HL-60/S4 treated with retinoic acid at 250 ng/mL for 4 days and 3 days (cell line): ENCODE measurements around the gene ZDHHC14.

Experiments
- in situ Hi-C: fragments of 300-500 bp; cut with MboI; formaldehyde crosslinking; loops from 2 replicates; pipeline ENCODE4 v1.7.0; 2022; ENCODE audit warnings: low sequenced_read_pairs

ZDHHC14 gene

GRCh38 chr6:157530126-157530525 is 149.1 kb downstream of the ZDHHC14 start:
- in situ Hi-C loops, result no loop called here

GRCh38 chr6:157530724-157531168 is 149.8 kb downstream of the ZDHHC14 start:
- in situ Hi-C loops, result no loop called here

- in situ Hi-C loops, result no loop called here
Measured at GRCh38 chr6:157531169-157531985, 150.4 kb downstream of the ZDHHC14 start.

DNA sequence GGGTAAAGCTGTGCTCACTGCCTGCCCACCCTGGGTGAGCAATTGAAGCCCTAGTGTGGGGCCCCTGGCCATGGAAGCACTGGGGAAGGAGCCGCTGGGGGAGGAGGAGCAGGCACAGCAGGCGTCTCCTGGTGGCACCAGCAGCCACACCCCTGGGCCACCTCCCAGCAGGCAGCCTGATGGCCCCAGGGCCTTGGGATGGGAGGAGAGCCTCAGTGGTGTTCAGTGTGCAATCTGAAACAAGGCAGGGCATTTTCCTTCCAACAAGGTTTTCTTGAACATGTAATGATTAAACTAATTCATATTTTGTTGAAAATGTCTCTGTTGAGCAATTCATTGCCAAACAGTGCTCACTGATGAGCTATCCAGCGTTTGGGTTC is 151.0 kb downstream of the ZDHHC14 start:
- in situ Hi-C loops, result no loop called here

DNA sequence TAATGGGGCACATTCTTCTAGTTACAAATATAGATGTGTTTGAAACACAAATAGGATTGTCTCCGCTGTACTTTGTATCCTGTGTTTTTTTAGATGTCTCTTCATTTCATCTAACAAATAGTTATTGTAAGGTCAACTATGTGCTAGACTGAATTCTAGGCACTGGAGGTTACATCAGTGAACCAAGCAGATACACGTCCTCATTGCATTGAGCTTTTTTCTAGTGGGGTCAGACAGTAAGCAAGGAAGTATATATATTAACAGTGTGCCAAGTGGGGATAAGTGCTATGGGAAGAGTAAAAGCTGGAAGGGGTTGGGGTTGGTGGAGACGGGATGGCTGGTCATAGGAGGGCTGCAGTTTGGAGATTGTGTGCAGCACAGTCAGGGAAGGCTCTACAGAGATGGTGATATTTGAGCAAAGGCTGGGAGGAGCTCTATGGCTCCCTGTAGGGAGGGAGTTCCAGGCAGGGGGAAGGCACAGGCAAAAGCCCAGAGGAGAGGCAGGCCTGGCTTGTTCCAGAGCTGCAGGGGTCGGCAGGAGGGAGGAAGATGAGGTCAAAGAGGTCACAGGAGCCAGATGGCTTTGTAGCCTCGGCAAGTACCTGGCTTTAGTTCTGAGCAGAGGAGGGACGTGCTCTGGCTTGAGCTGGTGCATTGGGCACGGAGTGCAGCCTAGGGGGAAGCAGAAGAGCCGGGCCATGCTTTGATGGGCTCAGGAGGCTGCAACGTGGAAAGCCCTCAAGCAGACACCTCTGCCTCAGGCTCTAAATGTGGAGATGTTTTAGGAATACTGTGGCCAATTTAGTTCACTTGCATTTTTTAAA is 152.3 kb downstream of the ZDHHC14 start:
- in situ Hi-C loops, result no loop called here

DNA sequence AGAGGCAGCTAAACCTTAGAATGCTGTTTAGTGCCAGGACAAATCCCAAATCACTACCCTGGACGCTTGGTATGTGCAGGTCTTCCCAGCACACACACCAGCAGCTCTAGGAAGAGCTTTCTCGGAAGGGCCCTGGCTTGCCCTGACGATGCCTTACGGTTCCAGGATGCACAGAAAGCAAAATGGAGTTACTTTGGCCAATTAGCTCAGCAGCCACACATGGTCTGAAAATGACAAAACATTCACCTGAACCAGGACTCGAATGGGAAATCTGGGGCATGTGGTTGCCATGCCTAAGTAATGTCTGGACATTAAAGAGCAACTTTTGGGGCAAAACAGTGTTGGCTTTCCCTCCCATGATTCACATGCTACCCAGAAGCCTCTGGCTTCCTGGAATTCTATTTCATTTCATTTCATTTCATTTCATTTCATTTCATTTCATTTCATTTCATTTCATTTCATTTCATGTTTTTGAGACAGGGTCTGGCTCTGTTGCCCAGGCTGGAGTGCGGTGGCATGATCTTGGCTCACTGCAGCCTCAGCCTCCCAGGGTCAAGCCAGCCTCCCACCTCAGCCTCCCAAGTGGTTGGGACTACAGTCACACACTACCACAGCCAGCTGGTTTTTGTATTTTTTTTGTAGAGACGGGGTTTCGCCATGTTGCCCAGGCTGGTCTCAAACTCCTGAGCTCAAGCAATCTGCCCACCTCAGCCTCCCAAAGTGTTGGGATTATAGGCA is 153.3 kb downstream of the ZDHHC14 start:
- in situ Hi-C loops, result no loop called here

DNA sequence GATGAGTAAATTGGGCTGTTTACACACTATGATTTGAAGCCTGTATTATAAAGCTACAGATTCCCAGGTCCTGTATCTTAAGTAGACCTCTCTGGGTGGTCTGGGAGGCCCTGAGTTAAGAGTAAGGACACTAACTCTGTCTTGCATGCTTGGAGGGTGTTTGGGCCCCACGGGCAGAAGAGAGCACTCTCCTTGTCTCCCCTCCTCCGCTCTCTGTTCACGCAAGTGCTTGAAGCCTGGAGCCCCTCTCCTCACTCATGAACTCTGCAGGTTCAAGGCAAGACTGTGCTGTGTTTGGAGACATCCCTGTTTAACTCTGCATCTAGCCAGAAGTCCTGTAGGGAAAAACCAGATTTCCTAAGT is 154.0 kb downstream of the ZDHHC14 start:
- in situ Hi-C loops, result no loop called here

DNA sequence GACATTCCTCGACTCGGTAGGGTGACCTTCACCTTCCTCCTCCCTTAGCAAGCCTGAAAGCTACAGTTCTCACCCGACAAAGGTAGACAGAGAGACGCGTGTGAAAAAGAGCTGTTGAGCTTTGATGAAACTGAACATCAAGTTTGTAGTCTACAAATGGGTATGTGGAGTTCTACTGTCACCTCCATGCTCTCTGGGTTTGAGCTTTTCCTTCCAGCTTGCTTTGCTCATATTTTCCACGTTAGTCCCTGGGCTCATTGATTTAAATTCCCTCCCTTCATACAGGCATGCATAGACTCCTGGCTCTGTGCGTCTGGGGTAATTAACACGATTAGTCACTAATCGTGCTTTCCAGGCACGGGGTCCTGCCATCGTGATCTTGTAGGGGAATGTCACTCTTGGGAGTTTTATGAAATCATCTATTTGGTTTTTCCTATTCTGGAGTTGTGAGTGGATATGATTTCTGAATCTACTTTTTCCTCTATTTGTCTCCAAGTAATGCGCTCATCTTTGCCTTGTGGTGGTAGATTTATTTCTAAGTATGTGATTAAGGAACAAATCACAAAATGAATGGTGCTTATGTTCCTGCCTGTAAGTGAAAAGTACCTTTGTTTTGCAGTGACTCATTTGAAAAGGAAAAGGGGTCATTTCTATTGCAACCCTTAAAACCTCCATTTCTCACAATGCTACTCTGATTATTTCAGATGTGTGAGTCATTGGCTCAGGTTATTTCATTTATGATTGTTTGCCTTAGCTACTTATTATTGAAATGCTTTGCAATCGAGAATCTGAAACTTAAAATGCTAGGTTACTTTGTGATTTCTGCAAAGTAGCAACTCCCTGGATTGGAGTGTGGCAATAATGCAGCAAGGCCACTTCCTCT is 154.6 kb downstream of the ZDHHC14 start:
- in situ Hi-C loops, result no loop called here

GRCh38 chr6:157536223-157536545 is 155.2 kb downstream of the ZDHHC14 start:
- in situ Hi-C loops, result no loop called here

DNA sequence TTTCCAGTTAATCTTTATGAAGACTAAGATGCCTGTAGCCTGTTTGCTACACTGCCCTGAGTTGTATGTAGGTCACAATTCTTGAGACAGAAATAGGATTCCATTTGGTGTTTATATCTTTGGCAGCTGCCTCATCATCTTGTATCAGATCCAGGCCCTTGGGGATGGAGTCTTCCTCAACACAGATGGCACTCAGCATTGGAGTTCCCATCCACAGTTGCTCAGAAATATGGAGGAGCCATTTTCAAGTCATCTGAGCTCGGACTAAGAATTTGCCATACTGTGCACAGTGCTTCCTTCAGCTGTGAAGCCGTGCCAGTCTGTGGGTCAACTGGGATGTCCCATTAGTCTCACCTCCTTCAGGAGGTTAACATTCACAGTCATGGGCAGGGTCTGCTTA is 156.6 kb downstream of the ZDHHC14 start:
- in situ Hi-C loops, result no loop called here

DNA sequence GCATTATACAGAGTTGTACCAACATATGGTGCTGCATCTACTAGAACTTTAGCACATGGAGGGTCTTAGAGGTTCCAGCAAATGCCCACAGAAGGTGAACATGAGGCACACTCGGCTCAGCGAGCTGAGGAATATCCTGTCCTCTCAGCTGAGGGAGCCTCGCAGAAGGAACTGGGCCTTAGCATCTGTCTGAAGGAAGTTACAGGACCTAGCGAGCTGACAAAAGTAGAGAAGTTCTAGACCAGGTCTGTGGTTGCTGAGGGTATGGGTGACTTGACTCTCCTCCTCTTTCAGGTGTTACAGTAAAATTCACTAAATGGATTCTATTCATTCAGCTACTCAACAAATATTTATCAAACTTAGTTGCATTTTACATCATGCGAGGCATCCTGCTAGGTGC is 157.2 kb downstream of the ZDHHC14 start:
- in situ Hi-C loops, result no loop called here

DNA sequence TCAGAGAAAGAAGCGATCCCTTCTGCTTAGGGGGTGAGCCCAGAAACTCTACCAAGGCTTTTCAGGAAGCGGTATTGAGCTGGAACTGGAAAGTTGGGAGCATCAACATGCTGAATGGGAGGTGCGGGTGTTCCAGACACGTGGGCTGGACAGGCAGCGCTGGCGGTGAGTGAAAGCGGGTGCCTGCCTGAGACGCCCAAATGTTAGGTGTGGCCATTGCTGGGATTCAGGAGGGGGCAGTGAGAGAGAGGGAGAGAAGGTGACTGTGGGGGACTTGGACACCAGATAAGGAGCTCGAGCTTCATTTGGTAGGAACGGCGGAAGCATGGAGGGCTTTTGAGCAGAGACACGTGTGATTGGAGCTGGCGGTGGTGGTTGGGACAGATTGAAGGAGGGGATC is 157.7 kb downstream of the ZDHHC14 start:
- in situ Hi-C loops, result no loop called here

GRCh38 chr6:157539421-157539822 is 158.4 kb downstream of the ZDHHC14 start:
- in situ Hi-C loops, result no loop called here

- in situ Hi-C loops, result no loop called here
Measured at GRCh38 chr6:157539900-157540752, 159.1 kb downstream of the ZDHHC14 start.

DNA sequence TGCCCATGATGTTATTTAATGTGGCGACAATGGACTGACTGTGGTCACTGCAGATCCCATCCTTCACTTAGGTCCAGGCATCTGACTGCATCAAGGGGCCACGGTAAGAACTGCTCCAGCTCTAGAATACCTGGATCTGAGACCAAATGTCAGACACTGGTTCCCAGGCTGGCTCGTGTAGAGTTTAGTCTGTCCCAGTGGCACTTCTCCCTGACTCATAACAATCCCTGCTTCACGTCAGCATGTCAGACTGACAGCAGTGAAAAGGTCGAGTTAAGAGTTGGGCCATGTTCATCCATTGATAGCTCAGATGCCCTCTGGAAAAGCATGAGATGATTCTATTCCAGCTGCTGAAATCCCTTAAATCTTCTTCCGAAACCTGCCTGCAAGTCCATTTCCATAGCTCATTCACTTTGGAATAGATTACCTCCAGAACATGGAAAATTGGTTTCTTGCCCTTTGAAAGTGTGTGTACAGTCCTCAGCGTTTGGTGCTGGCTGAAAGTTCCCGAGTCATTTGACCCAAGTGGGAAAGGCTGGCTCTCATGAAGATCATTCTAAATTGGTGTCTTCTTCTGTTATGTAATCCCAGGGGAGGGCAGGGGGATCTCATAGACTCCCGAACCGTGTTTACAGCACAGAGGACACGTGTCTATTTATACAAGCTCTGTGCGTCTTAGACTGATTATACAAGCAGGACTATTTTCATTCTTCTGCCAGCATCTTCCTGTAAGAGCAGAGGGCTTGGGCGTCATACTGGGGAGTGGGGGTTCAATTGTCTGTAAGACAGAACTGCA is 160.8 kb downstream of the ZDHHC14 start:
- in situ Hi-C loops, result no loop called here

- in situ Hi-C loops, result no loop called here
Measured at GRCh38 chr6:157542414-157543160, 161.6 kb downstream of the ZDHHC14 start.

- in situ Hi-C loops, result no loop called here
Measured at GRCh38 chr6:157546321-157546720, 165.3 kb downstream of the ZDHHC14 start.

DNA sequence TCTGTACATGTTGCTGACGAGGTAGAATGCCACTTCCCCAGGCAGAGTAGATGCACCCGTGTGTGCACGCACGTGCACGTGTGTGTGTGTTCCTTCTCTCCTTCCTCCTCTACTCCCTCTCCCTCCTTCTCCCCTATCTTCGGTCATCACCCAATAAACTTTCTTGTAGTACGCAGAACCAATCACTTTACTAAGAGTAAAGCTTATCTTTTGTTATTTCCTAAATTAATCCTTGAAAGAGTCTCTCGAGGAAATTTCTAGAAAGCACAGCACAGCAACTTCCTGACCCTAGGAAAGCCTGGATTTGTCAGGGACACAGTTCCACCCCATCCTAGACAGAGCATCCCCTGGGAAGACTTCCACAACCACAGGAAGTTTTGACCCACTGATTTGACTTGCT is 166.1 kb downstream of the ZDHHC14 start:
- in situ Hi-C loops, result no loop called here
